Measurements from ENCODE around the gene MRPL38.

Gene MRPL38

DNA sequence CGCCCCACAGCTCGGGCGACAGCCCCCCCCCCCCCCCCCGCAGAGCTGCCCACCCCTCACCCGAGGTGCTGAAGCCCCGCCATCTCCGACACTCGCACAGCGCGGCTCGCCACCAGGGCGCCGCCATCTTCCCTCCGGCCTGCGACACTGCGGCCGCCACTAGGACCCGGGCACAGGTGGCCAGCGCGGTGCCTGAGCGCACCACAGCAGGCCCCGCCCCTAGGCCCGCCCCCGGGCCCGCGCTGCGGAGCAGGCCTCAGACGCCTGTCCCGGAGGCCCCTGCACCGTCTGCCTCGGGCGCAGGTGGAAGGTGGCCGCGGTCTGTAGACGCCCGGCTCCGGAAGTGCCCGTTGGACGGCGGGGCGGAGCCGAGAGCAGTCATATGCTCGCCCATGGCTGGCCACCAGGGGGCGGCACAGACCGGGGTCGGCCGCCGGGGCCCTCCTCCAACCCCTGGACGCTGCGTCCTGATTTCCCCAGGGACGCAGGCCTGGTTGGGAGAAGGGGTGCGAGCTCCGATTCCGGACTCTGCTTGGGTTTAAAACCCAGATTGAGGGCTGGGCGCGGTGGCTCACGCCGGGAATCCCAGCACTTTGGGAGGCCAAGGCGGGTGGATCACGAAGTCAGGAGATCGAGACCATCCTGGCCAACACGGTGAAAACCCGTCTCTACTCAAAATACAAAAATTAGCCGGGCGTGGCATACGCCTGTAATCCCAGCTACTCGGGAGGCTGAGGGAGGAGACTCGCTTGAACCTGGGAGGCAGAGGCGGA lies at the start of gene MRPL38:
TSS of gene MRPL38 (minus strand) at position 136 of the 773 bp plus-strand sequence. CDS start at position 127, 9 bp downstream.
- in situ Hi-C loops (cut with HindIII; ENCODE audit: low sequenced_read_pairs) = no loop called here

DNA sequence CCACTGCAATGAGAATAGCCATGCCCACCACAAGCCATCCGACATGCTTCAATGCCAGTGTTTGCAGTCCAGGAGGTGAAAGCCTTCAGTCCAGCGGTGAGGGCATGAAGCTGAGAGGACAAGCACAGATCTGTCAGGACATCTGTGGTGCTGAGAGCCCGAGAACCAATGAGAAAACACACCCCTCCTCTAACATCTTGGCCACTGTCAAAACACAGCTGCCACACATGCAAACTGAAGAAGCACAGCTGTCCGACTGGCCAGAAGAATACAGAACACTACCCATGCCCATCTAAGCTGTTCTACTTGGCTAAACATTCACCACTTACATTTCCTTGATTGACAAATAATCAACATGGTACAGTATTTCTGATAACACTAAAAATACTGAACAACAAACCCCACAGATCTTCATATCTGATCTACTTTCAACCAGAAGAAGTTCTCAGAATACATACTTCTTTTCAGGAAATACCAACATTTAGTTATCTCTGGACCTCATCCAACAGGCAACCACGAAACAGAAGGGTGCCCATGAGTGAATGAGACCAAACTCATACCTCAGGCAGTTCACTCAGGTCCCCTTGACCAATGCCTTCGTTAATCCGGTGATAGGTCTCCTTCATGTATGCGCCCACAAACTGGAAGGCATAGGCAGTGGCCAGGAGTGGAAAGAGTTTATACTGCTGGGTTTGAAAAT lies 46.3 kb upstream of the MRPL38 start:
- in situ Hi-C loops (cut with HindIII; ENCODE audit: low sequenced_read_pairs) = no loop called here

DNA sequence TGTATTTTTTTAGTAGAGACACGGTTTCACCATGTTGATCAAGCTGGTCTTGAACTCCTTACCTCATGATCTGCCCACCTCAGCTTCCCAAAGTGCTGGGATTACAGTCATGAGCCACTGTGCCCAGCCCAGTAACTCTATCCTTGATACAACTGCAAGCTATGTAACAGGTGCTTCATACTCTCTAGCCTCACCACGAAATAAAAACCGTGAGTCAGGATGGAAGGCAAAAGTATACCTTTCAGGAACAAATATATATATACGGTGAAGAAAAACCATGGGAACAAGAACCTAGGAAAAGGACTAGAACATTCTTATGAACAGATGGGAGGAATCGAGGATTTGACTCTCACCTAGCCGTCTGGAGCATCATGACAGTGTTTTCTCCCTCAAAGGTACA lies 45.7 kb upstream of the MRPL38 start:
- in situ Hi-C loops (cut with HindIII; ENCODE audit: low sequenced_read_pairs) = no loop called here

DNA sequence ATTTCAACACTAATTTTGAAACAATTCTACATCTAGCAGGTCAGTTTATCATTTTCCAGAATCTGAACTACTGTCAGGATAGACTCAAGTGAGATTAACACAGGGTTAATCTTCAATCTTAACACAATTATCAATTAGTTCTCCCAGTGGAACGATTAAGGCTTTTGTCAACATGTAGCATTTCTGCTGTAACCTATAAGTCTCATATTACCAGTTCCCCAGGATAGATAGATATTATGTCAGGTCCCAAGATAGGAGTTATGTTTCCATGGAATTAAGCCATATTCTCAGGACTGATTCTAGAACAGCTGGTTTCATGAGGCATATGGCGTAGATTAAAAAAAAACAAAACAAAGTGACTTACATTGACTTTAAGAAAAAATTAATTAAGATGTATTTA lies 40.5 kb upstream of the MRPL38 start:
- in situ Hi-C loops (cut with HindIII; ENCODE audit: low sequenced_read_pairs) = no loop called here

DNA sequence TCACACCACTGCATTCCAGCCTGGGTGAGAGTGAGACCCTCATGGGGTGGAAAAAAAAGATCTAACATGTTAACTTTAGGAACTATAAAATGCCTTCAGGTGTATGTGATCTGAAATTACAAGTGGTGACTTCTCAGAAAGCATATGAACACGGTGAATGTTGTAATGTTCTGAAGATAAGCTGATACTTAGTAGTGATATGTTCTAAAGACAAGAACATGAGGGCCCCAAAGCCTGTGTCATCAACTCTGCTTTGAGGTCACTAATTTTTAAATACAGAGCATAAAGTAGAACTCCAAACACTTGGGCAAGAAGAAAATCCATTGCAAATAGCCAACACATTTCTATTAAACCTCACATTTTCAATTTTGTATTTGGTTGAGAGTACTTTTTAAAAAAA lies 38.8 kb upstream of the MRPL38 start:
- in situ Hi-C loops (cut with HindIII; ENCODE audit: low sequenced_read_pairs) = no loop called here

DNA sequence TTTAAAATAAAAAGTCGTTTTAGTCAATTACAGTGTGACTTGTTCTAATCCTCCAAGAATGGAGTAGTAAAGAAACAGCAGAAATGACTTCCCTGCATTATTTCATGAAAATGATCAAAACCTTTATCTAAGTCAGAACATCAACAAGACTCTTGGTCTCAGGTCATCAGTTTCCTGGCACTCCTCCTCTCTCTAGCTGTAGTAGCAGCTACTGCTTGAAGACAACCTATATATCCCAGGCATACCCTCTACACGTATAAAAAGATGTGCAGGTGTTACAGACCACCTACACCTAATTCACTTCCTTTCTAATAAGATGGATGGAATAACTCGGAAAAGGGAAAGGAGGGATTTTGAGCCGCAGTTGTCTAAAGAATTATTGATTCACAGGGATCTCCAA lies 37.8 kb upstream of the MRPL38 start:
- in situ Hi-C loops (cut with HindIII; ENCODE audit: low sequenced_read_pairs) = no loop called here

DNA sequence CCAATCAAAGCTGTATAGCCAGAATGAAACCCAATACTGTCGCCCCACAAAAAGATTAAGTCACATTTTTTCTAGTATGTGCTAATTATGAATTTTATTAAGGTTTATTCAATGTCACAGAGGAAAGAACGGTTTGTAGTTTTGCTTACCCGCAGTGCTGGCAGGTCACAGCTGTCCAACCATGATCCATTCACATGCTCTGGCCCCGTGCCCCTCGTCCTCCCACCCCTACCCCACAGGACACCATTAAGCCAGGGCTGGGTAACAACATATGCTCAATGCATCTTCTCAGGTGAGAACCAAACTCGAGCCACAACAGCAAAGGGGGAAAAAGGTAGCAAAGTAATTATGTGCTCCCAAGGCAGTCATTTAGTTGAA lies 36.7 kb upstream of the MRPL38 start:
- in situ Hi-C loops (cut with HindIII; ENCODE audit: low sequenced_read_pairs) = no loop called here

DNA sequence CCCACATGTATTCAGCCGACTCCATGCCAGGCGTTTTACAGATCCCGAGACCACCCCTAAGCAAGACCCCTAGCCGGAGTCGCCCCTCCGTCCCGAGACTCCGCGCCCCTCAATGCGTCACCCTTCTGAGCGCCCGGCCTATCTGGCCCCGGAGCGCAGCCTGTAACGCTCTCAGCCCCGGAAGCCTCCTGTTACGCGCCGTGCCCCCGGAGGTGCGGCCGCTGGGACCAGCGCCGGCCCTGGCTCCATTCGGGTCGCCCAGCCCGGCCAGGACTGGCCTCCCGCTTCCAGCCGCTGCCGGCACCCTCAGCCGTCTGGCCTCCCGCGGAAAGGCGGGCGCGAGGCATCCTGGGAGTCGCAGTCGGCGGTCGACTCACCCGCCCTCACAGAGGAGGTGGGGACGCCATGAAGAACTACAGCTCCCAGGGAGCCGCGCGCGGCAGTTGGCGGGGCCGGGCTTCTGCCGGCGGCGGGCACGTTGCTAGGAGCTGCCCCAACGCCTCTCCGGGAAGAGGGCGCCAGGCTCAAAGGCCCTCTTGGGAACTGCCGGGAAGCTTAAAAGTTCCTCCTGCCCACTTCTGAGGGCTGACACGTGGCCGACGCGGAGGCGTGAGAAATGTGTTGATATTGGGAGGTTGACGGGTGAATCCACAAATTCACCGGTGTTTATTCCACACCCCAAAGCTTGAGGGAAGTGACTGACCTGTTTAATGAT lies 36.2 kb upstream of the MRPL38 start, which contains the start of gene FBF1:
TSS of gene FBF1 (minus strand) at position 316 of the 715 bp plus-strand sequence. CDS start 2,893 bp downstream, outside the sequence.
- in situ Hi-C loops (cut with HindIII; ENCODE audit: low sequenced_read_pairs) = no loop called here

DNA sequence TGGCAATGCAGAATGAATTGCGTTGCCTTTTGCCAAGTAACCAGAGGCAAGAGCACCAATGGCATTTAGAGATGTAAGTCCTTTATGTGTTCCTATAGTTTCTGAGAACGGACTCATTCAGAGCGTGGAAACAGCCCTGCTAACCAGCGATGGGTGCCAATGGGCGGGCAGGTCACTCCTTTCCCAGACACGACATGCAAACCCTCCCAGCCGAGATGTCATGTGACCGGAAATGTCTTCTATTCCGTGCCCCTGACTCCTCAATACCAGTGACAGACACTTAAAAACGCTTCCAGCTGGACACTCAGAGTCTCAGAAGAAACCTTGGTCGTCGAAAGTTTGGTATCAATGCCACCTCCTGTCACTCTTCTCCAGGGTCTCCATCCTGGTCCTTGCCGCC lies 33.0 kb upstream of the MRPL38 start:
- in situ Hi-C loops (cut with HindIII; ENCODE audit: low sequenced_read_pairs) = no loop called here

DNA sequence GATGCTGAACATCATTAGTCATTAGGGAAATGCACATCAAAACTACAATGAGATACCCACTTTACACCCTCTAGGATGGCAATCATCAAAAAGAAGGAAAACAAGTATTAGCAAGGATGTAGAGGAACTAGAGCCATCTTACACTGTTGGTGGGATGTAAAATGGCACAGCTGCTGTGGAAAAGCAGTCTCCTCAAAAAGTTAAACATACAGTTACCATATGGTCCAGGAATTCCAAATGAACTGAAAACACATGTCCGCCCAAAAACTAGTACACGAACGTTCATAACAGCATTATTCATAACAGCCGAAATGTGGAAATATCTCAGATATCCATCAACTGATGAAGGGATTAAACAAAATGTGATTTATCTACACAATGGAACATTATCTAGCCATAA lies 29.1 kb upstream of the MRPL38 start:
- in situ Hi-C loops (cut with HindIII; ENCODE audit: low sequenced_read_pairs) = no loop called here

DNA sequence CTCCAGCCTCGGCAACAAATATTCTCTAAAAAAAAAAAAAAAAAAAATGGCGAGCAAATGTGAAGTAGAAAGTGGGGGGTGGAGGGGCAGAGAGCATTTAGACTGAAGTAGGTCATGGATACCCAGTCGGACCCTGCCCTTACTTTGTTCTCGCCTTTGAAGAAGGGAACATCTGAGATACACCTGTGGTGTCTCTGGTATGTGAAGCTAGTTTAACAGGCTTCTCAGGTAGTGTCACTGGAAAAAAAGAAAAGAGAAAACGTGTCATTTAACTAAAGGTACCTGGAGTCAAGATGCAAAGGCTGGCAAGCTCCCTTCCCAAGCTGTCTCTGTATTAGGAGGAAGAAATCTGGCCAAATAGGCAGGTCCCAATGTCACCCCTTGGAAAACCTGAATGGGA lies 28.2 kb upstream of the MRPL38 start:
- in situ Hi-C loops (cut with HindIII; ENCODE audit: low sequenced_read_pairs) = no loop called here

DNA sequence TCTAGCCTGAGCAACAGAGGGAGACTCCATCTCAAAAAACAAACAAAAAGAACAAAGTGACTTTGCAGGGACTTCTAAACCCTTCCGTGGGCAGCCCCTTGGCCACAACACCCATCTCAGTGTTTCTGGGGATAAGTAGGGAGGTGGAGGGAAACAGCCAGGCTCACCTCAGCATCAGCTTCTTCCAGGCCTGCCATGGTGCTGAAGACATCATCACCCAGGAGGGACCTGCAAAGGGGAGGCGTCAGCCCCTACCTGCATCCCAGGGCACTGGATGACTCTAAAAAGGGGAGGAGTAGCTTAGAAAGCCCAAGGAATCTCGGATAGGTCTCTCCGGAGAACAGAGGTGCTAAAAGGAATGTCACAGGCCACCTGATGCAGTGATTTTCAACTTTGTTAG lies 26.4 kb upstream of the MRPL38 start:
- in situ Hi-C loops (cut with HindIII; ENCODE audit: low sequenced_read_pairs) = no loop called here

DNA sequence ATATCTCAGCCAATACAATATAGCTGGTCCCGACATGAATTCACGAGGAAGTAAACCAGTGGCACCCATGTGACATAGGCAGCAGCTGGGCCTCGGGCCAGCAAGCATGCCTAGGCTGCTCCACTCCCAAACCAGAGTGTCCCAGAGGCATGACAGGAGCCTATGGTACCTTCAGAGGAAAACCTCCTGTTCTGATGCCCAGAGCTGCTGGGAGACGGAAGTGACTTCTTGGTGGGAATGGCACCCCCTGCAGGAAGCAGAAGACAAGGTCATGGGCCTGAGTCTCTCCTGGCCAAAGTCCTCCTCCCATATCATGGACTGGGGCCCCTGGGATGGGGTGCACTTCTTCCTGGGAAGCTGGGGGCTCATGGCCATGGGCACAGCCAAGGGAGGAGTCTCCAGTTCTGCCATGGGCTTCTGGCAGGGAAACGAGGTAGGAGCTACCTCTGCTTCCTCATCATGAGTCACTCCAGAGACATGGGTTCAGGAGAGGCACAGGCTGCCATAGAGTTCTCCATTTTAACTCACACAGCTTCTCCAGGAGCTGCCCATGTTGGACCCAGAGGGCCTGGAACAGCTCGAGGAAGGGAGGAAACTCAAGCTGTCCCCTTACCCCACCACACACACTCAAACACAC lies 22.7 kb upstream of the MRPL38 start:
- in situ Hi-C loops (cut with HindIII; ENCODE audit: low sequenced_read_pairs) = no loop called here

DNA sequence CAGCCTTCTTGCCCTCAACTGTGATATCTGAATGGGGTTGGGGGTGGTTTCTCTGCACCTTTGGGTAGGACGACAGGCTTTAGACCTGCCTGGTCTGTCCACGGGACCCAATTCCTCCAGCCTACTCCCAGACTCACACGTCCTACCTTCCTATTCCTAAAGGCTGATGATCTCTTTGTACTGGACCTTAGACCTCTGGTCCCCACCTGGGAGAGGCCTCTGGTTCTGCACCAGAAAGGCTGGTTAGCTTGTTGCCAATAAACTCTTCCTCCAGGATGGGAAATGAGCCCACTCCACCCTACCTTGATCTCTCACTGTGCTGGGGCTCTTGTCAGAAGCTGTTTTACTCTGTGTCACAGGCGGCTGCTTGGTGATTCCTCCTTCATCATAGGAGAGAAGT lies 21.8 kb upstream of the MRPL38 start:
- in situ Hi-C loops (cut with HindIII; ENCODE audit: low sequenced_read_pairs) = no loop called here

DNA sequence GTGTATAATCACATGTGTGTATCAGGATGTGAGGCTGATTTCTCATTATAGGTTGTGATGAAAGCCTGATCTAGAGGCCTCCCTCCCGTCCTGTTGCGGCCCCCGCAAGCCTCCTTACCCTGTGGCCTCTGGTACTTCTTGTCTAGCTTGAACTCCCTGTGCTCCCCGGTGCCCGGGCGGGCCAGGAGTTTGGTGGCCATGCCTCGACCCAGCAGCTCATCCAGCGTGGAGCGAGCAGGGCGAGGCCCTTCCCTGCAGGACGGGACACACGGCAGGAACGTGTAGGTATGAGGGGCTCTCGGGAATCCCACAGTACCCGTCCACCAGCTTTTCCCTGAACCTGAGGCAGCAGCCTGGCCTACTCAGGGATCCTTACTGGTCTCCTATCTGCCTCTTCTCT lies 21.2 kb upstream of the MRPL38 start:
- in situ Hi-C loops (cut with HindIII; ENCODE audit: low sequenced_read_pairs) = no loop called here

DNA sequence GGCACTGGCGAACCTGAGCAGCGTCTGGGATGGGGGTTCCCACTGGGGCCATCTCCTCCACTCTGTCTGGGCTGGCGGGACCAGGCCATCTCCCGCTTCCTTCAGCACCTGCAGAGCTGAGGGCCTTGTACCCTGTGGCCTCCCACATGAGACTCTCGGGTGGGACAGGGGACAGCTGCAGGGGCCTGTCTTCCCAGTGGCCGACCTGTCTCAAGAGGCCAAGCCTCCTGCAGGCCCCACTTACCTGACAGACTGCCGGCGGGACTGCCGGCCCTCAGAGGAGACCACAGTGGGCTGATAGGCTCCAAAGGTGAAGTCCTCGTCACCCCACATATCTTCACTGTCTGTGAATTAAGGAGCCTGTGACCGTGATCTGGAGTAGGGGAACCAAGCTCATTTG lies 20.4 kb upstream of the MRPL38 start:
- in situ Hi-C loops (cut with HindIII; ENCODE audit: low sequenced_read_pairs) = no loop called here

DNA sequence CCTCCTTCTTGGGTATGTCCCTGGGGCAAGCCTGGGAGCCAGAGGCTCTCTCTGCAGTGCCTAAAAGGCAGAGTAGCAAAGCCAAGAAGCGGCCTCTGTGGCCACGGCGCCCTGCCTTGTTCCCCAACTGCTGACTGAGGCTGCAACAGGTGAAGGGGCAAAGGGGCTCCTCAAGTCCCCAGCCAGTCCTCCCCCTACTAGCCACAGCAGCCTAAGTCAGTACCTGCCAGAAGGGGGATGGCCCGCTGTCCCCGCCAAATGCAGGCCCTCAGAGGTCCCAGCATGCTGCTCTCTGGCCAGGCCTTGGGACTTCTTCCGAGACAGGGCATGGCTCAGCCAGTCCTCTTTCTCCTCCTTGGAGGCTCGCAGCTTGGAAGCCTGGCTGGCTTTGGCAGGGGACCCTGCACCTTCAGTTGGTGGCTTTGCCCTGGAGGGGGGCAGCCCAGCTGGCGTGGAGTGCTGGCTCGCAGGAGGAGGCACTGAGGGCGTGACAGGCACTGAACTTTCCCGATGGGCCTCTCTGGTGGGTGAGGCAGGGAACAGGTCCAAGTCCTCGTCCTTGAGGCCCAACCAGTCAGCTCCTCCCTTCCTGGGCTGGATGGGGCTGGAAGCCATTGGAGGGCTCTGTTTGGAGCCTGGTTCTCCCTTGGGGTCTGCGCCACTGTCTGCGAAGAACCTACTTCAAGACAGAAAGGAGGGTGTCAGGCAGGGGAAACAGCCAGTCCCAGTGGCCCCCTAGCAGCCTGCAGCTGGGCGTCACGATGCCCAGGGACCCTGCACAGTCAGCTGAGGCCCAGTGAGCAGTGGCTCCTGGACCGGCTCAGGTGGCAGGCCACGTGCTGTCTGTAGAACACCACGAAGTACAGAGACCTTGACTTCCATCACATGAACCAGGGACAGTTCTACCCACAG lies 18.5 kb upstream of the MRPL38 start:
- in situ Hi-C loops (cut with HindIII; ENCODE audit: low sequenced_read_pairs) = no loop called here

DNA sequence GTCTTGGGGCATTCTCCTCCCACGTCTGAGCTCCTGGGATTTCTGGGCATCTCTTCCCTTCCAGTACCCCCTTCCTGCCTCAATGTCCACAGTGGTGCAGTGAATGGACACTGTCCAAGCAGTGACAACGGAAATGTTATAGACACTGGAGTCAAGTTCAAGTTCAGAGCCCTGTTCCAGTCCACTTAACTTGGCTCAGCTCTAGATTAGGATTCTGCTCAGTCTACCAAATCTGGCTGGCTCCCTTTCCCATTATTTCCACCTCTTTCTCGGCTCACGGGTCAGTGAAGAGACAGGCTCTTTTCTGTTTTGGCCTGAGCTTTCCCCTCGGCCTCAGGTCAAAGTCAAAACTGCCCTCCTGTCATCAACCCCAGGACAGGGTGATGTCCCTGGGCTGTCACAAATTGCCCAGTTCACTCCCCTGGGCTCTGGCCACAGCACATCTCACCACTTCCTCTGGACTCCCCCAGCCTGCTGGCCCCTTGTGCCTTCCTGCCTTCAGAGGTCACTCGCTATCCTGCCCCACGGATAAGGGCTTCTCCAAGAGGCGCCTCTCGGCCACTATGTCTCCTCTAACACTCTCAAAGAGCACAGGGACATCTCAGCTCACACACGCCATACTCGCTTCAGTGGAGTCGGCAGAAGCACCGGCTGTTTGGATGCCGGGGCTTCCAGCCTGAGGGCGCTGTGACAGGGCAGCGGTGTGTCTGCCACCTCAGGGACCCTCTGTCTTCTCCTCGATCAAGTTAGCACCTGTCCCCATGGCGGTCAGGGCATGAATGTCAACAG lies 17.7 kb upstream of the MRPL38 start:
- in situ Hi-C loops (cut with HindIII; ENCODE audit: low sequenced_read_pairs) = no loop called here

DNA sequence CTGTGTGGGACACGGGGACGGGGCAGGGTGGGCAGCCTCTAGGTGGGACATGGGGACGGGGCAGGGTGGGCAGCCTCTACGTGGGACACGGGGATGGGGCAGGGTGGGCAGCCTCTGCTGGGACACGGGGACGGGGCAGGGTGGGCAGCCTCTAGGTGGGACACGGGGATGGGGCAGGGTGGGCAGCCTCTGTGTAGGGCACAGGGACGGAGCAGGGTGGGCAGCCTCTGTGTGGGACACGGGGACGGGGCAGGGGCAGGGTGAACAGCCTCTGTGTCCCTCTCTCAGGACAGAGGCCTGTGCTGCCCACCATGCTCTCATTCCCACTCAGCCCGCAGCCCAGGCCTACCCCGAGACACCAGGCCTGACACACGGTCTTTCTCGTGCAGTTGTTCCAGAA lies 16.9 kb upstream of the MRPL38 start:
- in situ Hi-C loops (cut with HindIII; ENCODE audit: low sequenced_read_pairs) = no loop called here
